SK-N-SH treated with all-trans-retinoic acid at 6 μM for 48 hours (cell line): ENCODE results near the gene AHCY.
"Not testable (repeated sequence)": the region's sequence is repeated elsewhere in the genome, so short reads cannot be mapped to it uniquely, and the experiment has no call there.

ENCODE experiments used
- ATAC-seq: fragments of 200-7000 bp; cut with Tn5 transposase; 3 replicates; pipeline ENCODE4 v1.9.1; 2020; ENCODE audit warnings: mild to moderate bottlenecking, moderate library complexity
- ARNTL ChIP-seq: fragments of 450-650 bp; formaldehyde crosslinking; IDR thresholded peaks from 2 replicates; pipeline ENCODE4 v1.5.0; 2020; ENCODE audit warnings: low read depth, mild to moderate bottlenecking, moderate library complexity, borderline replicate concordance
- BACH2 ChIP-seq: fragments of 250-450 bp; sonication (Bioruptor Pico); IDR thresholded peaks from 2 replicates; pipeline ENCODE4 v1.9.0; 2021; ENCODE audit warnings: mild to moderate bottlenecking, borderline replicate concordance
- CSDC2 ChIP-seq: fragments of 250-450 bp; sonication (Bioruptor Pico); IDR thresholded peaks from 2 replicates; pipeline ENCODE4 v1.5.0; 2020; ENCODE audit warnings: mild to moderate bottlenecking, moderate library complexity
- ESRRG ChIP-seq: fragments of 250-450 bp; sonication (Bioruptor Pico); IDR thresholded peaks from 2 replicates; pipeline ENCODE4 v1.6.1; 2021; ENCODE audit warnings: mild to moderate bottlenecking
- GLIS3 ChIP-seq: fragments of 250-450 bp; sonication (Bioruptor Pico); IDR thresholded peaks from 2 replicates; pipeline ENCODE4 v1.5.0; 2020; ENCODE audit warnings: mild to moderate bottlenecking, moderate library complexity
- ISL1 ChIP-seq: fragments of 250-450 bp; sonication (Bioruptor Pico); IDR thresholded peaks from 2 replicates; pipeline ENCODE4 v2.1.2; 2022; ENCODE audit warnings: mild to moderate bottlenecking, moderate library complexity
- OSR1 ChIP-seq: fragments of 250-450 bp; sonication (Bioruptor Pico); IDR thresholded peaks from 2 replicates; pipeline ENCODE4 v1.8.0; 2022; ENCODE audit warnings: moderate library complexity, mild to moderate bottlenecking, inconsistent platforms
- PPARA ChIP-seq: fragments of 250-450 bp; sonication (Bioruptor Pico); IDR thresholded peaks from 2 replicates; pipeline ENCODE4 v1.5.0; 2020; ENCODE audit warnings: mild to moderate bottlenecking, borderline replicate concordance
- SNAI2 ChIP-seq: fragments of 250-450 bp; sonication (Bioruptor Pico); IDR thresholded peaks from 2 replicates; pipeline ENCODE4 v1.5.0; 2020; ENCODE audit warnings: mild to moderate bottlenecking, moderate library complexity
- TCF4 ChIP-seq: fragments of 250-450 bp; sonication (Bioruptor Pico); IDR thresholded peaks from 2 replicates; pipeline ENCODE4 v1.8.0; 2021; ENCODE audit warnings: mild to moderate bottlenecking, moderate library complexity, borderline replicate concordance
- ZC3H10 ChIP-seq: fragments of 250-450 bp; sonication (Bioruptor Pico); IDR thresholded peaks from 2 replicates; pipeline ENCODE4 v1.5.1; 2021; ENCODE audit warnings: mild to moderate bottlenecking, moderate library complexity
- ZFP30 ChIP-seq: fragments of 450-650 bp; formaldehyde crosslinking; IDR thresholded peaks from 2 replicates; pipeline ENCODE4 v1.5.0; 2022; ENCODE audit warnings: mild to moderate bottlenecking, moderate library complexity
- ZNF565 ChIP-seq: fragments of 450-650 bp; formaldehyde crosslinking; conservative IDR thresholded peaks from 2 replicates; pipeline ENCODE4 v1.5.0; 2020; ENCODE audit warnings: low read depth, mild to moderate bottlenecking, moderate library complexity
- ZNF70 ChIP-seq: fragments of 450-650 bp; formaldehyde crosslinking; IDR thresholded peaks from 2 replicates; pipeline ENCODE4 v1.5.0; 2020; ENCODE audit warnings: mild to moderate bottlenecking, moderate library complexity
- ZNF8 ChIP-seq: fragments of 450-650 bp; formaldehyde crosslinking; IDR thresholded peaks from 2 replicates; pipeline ENCODE4 v1.5.0; 2020; ENCODE audit warnings: mild to moderate bottlenecking, moderate library complexity
- TF ChIP-seq, protein P1 (sequence below): fragments of 250-450 bp; sonication (Bioruptor Pico); IDR thresholded peaks from 2 replicates; pipeline ENCODE4 v1.8.0; 2020; ENCODE audit warnings: mild to moderate bottlenecking, moderate library complexity, borderline replicate concordance
- TF ChIP-seq, protein P2 (sequence below): fragments of 250-450 bp; sonication (Bioruptor Pico); IDR thresholded peaks from 2 replicates; pipeline ENCODE4 v1.5.0; 2020; ENCODE audit warnings: mild to moderate bottlenecking, moderate library complexity
- TF ChIP-seq, protein P3 (sequence below): fragments of 250-450 bp; sonication (Bioruptor Pico); IDR thresholded peaks from 2 replicates; pipeline ENCODE4 v1.5.1; 2020; ENCODE audit warnings: low read depth, mild to moderate bottlenecking, moderate library complexity
- TF ChIP-seq, protein P4 (sequence below): fragments of 250-450 bp; sonication (Bioruptor Pico); IDR thresholded peaks from 2 replicates; pipeline ENCODE4 v1.5.1; 2021; ENCODE audit warnings: mild to moderate bottlenecking, moderate library complexity
- TF ChIP-seq, protein P5 (sequence below): fragments of 250-450 bp; sonication (Bioruptor Pico); IDR thresholded peaks from 2 replicates; pipeline ENCODE4 v1.8.0; 2021; ENCODE audit warnings: low read depth, mild to moderate bottlenecking, moderate library complexity, borderline replicate concordance

AHCY gene

DNA sequence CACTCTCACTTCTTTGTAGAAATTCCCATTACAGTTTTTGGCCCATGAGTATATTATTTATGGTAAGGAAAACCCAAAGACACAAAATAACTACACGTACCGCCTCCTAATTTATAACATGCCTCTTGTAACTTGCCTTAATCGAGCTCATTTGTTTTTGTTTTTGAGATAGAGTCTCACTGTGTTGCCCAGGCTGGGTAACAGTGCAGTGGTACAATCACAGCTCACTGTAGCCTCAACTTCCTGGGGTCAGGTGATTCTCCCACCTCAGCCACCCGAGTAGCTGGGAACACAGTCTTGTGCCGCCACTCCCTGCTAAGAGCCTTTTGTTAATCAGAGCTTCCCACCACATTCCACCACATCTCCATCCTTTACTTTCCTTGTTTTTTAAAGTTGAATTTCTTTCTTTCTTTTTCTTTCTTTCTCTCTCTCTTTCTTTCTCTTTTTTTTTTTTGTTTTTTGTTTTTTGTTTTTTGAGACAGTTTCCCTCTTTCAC is 46.5 kb downstream of the AHCY start:
- no peak for TF ChIP-seq CSDC2
- no peak for TF ChIP-seq TCF4 (CRISPR knock-in tag)
- no peak for TF ChIP-seq OSR1 (CRISPR knock-in tag)
- no peak for TF ChIP-seq PPARA (CRISPR knock-in tag)
- TF ChIP-seq ZNF8 (CRISPR knock-in tag) = no peak
- TF ChIP-seq, protein P1, sequence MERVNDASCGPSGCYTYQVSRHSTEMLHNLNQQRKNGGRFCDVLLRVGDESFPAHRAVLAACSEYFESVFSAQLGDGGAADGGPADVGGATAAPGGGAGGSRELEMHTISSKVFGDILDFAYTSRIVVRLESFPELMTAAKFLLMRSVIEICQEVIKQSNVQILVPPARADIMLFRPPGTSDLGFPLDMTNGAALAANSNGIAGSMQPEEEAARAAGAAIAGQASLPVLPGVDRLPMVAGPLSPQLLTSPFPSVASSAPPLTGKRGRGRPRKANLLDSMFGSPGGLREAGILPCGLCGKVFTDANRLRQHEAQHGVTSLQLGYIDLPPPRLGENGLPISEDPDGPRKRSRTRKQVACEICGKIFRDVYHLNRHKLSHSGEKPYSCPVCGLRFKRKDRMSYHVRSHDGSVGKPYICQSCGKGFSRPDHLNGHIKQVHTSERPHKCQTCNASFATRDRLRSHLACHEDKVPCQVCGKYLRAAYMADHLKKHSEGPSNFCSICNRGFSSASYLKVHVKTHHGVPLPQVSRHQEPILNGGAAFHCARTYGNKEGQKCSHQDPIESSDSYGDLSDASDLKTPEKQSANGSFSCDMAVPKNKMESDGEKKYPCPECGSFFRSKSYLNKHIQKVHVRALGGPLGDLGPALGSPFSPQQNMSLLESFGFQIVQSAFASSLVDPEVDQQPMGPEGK (CRISPR knock-in tag) = no peak
- no peak for TF ChIP-seq BACH2 (CRISPR knock-in tag)
- TF ChIP-seq, protein P2, sequence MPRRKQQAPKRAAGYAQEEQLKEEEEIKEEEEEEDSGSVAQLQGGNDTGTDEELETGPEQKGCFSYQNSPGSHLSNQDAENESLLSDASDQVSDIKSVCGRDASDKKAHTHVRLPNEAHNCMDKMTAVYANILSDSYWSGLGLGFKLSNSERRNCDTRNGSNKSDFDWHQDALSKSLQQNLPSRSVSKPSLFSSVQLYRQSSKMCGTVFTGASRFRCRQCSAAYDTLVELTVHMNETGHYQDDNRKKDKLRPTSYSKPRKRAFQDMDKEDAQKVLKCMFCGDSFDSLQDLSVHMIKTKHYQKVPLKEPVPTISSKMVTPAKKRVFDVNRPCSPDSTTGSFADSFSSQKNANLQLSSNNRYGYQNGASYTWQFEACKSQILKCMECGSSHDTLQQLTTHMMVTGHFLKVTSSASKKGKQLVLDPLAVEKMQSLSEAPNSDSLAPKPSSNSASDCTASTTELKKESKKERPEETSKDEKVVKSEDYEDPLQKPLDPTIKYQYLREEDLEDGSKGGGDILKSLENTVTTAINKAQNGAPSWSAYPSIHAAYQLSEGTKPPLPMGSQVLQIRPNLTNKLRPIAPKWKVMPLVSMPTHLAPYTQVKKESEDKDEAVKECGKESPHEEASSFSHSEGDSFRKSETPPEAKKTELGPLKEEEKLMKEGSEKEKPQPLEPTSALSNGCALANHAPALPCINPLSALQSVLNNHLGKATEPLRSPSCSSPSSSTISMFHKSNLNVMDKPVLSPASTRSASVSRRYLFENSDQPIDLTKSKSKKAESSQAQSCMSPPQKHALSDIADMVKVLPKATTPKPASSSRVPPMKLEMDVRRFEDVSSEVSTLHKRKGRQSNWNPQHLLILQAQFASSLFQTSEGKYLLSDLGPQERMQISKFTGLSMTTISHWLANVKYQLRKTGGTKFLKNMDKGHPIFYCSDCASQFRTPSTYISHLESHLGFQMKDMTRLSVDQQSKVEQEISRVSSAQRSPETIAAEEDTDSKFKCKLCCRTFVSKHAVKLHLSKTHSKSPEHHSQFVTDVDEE (CRISPR knock-in tag) = no peak
- TF ChIP-seq ARNTL (CRISPR knock-in tag) = no peak
- TF ChIP-seq ZC3H10 (CRISPR knock-in tag) = no peak
- TF ChIP-seq ZFP30 (CRISPR knock-in tag) = no peak
- TF ChIP-seq ZNF70 (CRISPR knock-in tag) = no peak
- no peak for TF ChIP-seq ZNF565
- TF ChIP-seq, protein P3, sequence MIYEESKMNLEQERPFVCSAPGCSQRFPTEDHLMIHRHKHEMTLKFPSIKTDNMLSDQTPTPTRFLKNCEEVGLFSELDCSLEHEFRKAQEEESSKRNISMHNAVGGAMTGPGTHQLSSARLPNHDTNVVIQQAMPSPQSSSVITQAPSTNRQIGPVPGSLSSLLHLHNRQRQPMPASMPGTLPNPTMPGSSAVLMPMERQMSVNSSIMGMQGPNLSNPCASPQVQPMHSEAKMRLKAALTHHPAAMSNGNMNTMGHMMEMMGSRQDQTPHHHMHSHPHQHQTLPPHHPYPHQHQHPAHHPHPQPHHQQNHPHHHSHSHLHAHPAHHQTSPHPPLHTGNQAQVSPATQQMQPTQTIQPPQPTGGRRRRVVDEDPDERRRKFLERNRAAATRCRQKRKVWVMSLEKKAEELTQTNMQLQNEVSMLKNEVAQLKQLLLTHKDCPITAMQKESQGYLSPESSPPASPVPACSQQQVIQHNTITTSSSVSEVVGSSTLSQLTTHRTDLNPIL (CRISPR knock-in tag) = no peak
- TF ChIP-seq SNAI2 (CRISPR knock-in tag) = no peak
- TF ChIP-seq ESRRG (CRISPR knock-in tag) = no peak
- TF ChIP-seq, protein P4, sequence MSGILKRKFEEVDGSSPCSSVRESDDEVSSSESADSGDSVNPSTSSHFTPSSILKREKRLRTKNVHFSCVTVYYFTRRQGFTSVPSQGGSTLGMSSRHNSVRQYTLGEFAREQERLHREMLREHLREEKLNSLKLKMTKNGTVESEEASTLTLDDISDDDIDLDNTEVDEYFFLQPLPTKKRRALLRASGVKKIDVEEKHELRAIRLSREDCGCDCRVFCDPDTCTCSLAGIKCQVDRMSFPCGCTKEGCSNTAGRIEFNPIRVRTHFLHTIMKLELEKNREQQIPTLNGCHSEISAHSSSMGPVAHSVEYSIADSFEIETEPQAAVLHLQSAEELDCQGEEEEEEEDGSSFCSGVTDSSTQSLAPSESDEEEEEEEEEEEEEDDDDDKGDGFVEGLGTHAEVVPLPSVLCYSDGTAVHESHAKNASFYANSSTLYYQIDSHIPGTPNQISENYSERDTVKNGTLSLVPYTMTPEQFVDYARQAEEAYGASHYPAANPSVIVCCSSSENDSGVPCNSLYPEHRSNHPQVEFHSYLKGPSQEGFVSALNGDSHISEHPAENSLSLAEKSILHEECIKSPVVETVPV (CRISPR knock-in tag) = no peak
- ATAC-seq = no peak

DNA sequence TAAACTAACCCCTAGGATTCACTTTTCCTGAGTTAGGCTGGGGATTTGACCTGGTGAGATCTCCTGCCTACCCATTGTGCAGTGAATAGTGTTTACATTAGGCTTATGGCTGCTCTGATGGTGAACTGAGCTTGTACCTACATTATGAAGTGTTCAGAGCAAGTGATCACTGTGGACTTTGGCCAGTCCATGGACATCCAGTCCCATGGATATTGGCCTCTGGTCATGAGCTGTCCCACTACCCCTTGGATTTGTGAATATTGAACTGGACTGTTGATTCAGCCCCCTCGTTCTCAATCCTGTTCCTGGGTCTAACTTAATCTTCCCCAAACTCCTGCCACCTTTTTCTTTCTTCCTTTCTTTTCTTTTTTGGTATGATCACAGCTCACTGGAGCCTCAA is 48.2 kb downstream of the AHCY start:
- no peak for ATAC-seq
- TF ChIP-seq PPARA (CRISPR knock-in tag) = no peak
- TF ChIP-seq ISL1 (CRISPR knock-in tag) = no peak
- no peak for TF ChIP-seq SNAI2 (CRISPR knock-in tag)
- no peak for TF ChIP-seq ZC3H10 (CRISPR knock-in tag)
- TF ChIP-seq ESRRG (CRISPR knock-in tag) = no peak
- no peak for TF ChIP-seq ZFP30 (CRISPR knock-in tag)
- no peak for TF ChIP-seq ZNF70 (CRISPR knock-in tag)
- TF ChIP-seq ARNTL (CRISPR knock-in tag) = no peak
- TF ChIP-seq, protein P4 (CRISPR knock-in tag) = no peak
- TF ChIP-seq, protein P5, sequence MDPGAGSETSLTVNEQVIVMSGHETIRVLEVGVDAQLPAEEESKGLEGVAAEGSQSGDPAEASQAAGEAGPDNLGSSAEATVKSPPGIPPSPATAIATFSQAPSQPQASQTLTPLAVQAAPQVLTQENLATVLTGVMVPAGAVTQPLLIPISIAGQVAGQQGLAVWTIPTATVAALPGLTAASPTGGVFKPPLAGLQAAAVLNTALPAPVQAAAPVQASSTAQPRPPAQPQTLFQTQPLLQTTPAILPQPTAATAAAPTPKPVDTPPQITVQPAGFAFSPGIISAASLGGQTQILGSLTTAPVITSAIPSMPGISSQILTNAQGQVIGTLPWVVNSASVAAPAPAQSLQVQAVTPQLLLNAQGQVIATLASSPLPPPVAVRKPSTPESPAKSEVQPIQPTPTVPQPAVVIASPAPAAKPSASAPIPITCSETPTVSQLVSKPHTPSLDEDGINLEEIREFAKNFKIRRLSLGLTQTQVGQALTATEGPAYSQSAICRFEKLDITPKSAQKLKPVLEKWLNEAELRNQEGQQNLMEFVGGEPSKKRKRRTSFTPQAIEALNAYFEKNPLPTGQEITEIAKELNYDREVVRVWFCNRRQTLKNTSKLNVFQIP (CRISPR knock-in tag) = no peak
- TF ChIP-seq GLIS3 (CRISPR knock-in tag) = no peak
- no peak for TF ChIP-seq ZNF8 (CRISPR knock-in tag)
- TF ChIP-seq OSR1 (CRISPR knock-in tag) = no peak

DNA sequence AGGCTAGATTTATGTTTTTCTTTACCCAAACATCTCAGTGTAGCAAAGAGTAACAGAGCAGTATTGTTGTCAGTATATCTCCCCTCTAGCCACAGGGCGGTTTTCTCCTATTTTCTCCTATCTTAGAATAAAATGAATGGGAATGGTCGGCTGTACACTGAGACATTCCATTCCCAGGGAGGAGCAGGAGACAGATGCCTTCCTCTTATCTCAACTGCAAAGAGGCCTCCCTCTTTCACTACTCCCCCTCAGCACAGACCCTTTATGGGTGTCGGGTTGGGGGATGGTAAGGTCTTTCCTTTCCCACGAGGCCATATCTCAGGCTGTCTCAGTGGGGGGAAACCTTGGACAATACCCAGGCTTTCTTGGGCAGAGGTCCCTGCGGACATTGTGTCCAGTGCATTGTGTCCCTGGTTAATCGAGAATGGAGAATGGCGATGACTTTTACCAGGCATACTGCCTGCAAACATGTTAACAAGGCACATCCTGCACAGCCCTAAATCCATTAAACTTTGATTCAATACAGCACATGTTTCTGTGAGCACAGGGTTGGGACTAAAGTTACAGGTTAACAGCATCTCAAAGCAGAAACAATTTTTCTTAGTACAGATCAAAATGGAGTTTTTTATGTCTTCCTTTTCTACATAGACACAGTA is 50.6 kb downstream of the AHCY start:
- not testable (repeated sequence) for ATAC-seq
